NCI-H2196 treated with DMSO at 0.1 percent for 48 hours (cell line): ENCODE results near the gene ZNF668.
"Not testable (repeated sequence)": the region's sequence is repeated elsewhere in the genome, so short reads cannot be mapped to it uniquely, and the experiment has no call there.

Source experiments
- DNase-seq: peaks from one replicate; lab custom pipeline; 2025; ENCODE audit not compliant: unreplicated experiment; lab: John Stamatoyannopoulos, UW

The ZNF668 gene

GRCh38 chr16:31061126-31061812 lies 12.8 kb downstream of the ZNF668 start:
- DNase-seq: no peak

- DNase-seq: no peak
These were observed 18.4 kb downstream of the ZNF668 start for GRCh38 chr16:31055613-31056012.

GRCh38 chr16:31052114-31052513 lies 21.9 kb downstream of the ZNF668 start:
- no peak for DNase-seq

GRCh38 chr16:31050280-31051030 lies 23.6 kb downstream of the ZNF668 start:
- DNase-seq: no peak

GRCh38 chr16:31043898-31044481 lies 30.1 kb downstream of the ZNF668 start:
- no peak for DNase-seq

- DNase-seq: no peak
These were observed 30.7 kb downstream of the ZNF668 start for GRCh38 chr16:31043352-31043751.

GRCh38 chr16:31042866-31043265 lies 31.2 kb downstream of the ZNF668 start:
- DNase-seq: no peak

GRCh38 chr16:31038993-31039392 lies 35.0 kb downstream of the ZNF668 start:
- DNase-seq: no peak

- DNase-seq: no peak
These were observed 37.3 kb downstream of the ZNF668 start for GRCh38 chr16:31036691-31037090.

GRCh38 chr16:31033709-31034492 lies 40.1 kb downstream of the ZNF668 start:
- peak; percentile 73 for DNase-seq

- DNase-seq: peak; percentile 84
These were observed 41.0 kb downstream of the ZNF668 start, which contains the start of gene STX4 for GRCh38 chr16:31032736-31033708. TSS of gene STX4 (plus strand) at chr16:31033558. CDS start at chr16:31033806, 248 bp downstream.

GRCh38 chr16:31031276-31031675 lies 42.8 kb downstream of the ZNF668 start:
- DNase-seq: no peak

GRCh38 chr16:31029272-31029671 lies 44.8 kb downstream of the ZNF668 start:
- no peak for DNase-seq

GRCh38 chr16:31025339-31025738 lies 48.7 kb downstream of the ZNF668 start:
- DNase-seq: no peak

GRCh38 chr16:31023627-31024226 lies 50.3 kb downstream of the ZNF668 start:
- no peak for DNase-seq

GRCh38 chr16:31023252-31023602 lies 50.8 kb downstream of the ZNF668 start:
- no peak for DNase-seq

- DNase-seq: no peak
These were observed 51.3 kb downstream of the ZNF668 start for GRCh38 chr16:31022544-31023251.

- DNase-seq: no peak
These were observed 53.5 kb downstream of the ZNF668 start for GRCh38 chr16:31020536-31020935.

GRCh38 chr16:31017756-31018155 lies 56.3 kb downstream of the ZNF668 start:
- DNase-seq: not testable (repeated sequence)
